ENCODE measurements around the gene EXO5. TPM values are rescaled to one million over a fixed set of nuclear protein-coding genes. Genes with fewer than 3 reads are reported as not detected.

EXO5 gene
- total RNA-seq, 1 experiment from 2014 or later: 13.4 TPM

- H3K23ac ChIP-seq (ENCODE audit: insufficient read length, low read depth, low read length): no peak overlapping the region
- no peak for TF ChIP-seq CTCF (conservative IDR thresholded peaks at IDR 0.05)
- H4K8ac ChIP-seq (replicated peaks; ENCODE audit: insufficient read length, low read depth, low read length): no peak overlapping the region
- Mint-ChIP-seq H3K27me3 (ENCODE audit: low read depth) (no peaks in the 10 kb centered on the region), H3K27ac (no peak overlapping the region), H3K4me3 (no peak overlapping the region), H3K36me3 (ENCODE audit: insufficient read depth in 1 of 3, low read depth in 3 of 3) (peaks cover 38 to 48% (median 44%) of the 10 kb centered on the region in 3 experiments; a peak in 6 of 7 replicates), H3K9me3 (peaks cover 2 to 4% of the 10 kb centered on the region in 2 experiments; a peak in 2 of 5 replicates), H3K4me1 (no peaks in the 10 kb centered on the region)
- no peak overlapping the region for H2AK5ac ChIP-seq (ENCODE audit: insufficient read length, low read length)
- no peaks in the 10 kb centered on the region for H3K79me1 ChIP-seq (ENCODE audit: insufficient read depth, low read depth, low read length, poor library complexity, severe bottlenecking)
- no peak overlapping the region for H3K14ac ChIP-seq (ENCODE audit: insufficient read depth, low read length)
- H3K9ac ChIP-seq (ENCODE audit: extremely low read depth, insufficient read length, low read length): no peak overlapping the region
- no peak overlapping the region for H3K27ac ChIP-seq (ENCODE audit: insufficient read length, low read depth, low read length)
- H3T11ph ChIP-seq (ENCODE audit: low read length): no peak overlapping the region
- H3K9me3 ChIP-seq (ENCODE audit: control insufficient read depth, low read depth, low read length): no peaks in the 10 kb centered on the region
- H3K27me3 ChIP-seq (ENCODE audit: insufficient read depth, low read length): no peaks in the 10 kb centered on the region
- H3K23me2 ChIP-seq (ENCODE audit: insufficient read length, low read depth, low read length, poor library complexity, severe bottlenecking): no peaks in the 10 kb centered on the region
- H2BK15ac ChIP-seq (ENCODE audit: low read depth, low read length): no peak overlapping the region
- H3K4me2 ChIP-seq (ENCODE audit: insufficient read depth, insufficient read length, low read length): no peak overlapping the region
- no peak overlapping the region for H3K56ac ChIP-seq (ENCODE audit: insufficient read length, low read depth, low read length)
- no peaks in the 10 kb centered on the region for H3K4me1 ChIP-seq (ENCODE audit: insufficient read depth, low read length)
- H3K79me2 ChIP-seq (ENCODE audit: insufficient read depth, low read length): no peaks in the 10 kb centered on the region
- no peak overlapping the region for H4K5ac ChIP-seq (ENCODE audit: insufficient read length, low read depth, low read length)
- H4K91ac ChIP-seq (ENCODE audit: insufficient read length, low read depth, low read length): no peak overlapping the region
- DNase-seq: no peak
- H4K20me1 ChIP-seq (ENCODE audit: control insufficient read depth, insufficient read depth, insufficient read length): no peaks in the 10 kb centered on the region
- no CpG with 5 or more reads among the region's 7 CpGs for WGBS (ENCODE audit: extremely low coverage, insufficient read length, low lambda C conversion rate)
- H2AFZ ChIP-seq (ENCODE audit: low read length): no peak overlapping the region
- H2BK5ac ChIP-seq (ENCODE audit: insufficient read length, low read length): no peak overlapping the region
- no peak overlapping the region for H2BK120ac ChIP-seq (ENCODE audit: low read depth, low read length, poor library complexity, severe bottlenecking)
- H2BK12ac ChIP-seq (ENCODE audit: insufficient read length, low read depth, low read length): no peak overlapping the region
- H2BK20ac ChIP-seq (ENCODE audit: low read depth, low read length, poor library complexity, severe bottlenecking): no peak overlapping the region
- H3K18ac ChIP-seq (ENCODE audit: insufficient read length, low read depth, low read length): no peak overlapping the region
- no peak overlapping the region for H3K4ac ChIP-seq (ENCODE audit: low read depth, low read length)
Observed at GRCh38 chr1:40539338-40539737, 30.8 kb downstream of the EXO5 start.
